K562 (cell line): ENCODE measurements around the gene CS. TPM values are rescaled to one million over a fixed set of nuclear protein-coding genes. Genes with fewer than 3 reads are reported as not detected.

Experiments used
- ARID3A ChIP-seq: IDR thresholded peaks from 2 replicates; pipeline ENCODE4 v1.6.1; 2012; ENCODE audit warnings: low read depth, low read length, improper control_type of control experiment, borderline replicate concordance
- ATF1 ChIP-seq, 2 experiments: fragments of 450-650 bp in 1 of 2; IDR thresholded peaks; 2 replicates each; pipeline ENCODE4 v1.6.1; 2016; ENCODE audit warnings: missing compliant biosample characterization in 1 of 2, missing genetic modification characterization in 1 of 2
- CBFA2T3 ChIP-seq: fragments of 450-650 bp; IDR thresholded peaks from 2 replicates; pipeline ENCODE4 v1.6.1; 2017
- CBX8 ChIP-seq: fragments of 200-600 bp; sonication (generic); IDR thresholded peaks from 2 replicates; pipeline ENCODE4 v1.6.1; 2012; ENCODE audit warnings: borderline replicate concordance, mixed run types, low read depth, mild to moderate bottlenecking, moderate library complexity, mixed read lengths, low read length, control low read depth, inconsistent platforms; ENCODE audit not compliant: poor library complexity, severe bottlenecking; ENCODE audit errors: extremely low read depth
- CHD1 ChIP-seq: fragments of 200-600 bp; sonication (generic); IDR thresholded peaks from one replicate; pipeline ENCODE4 v1.6.1; 2012; ENCODE audit warnings: mild to moderate bottlenecking, moderate library complexity, low read length, inconsistent platforms
- CHD4 ChIP-seq: fragments of 200-600 bp; sonication (generic); IDR thresholded peaks from 3 replicates; pipeline ENCODE4 v1.6.1; 2012; ENCODE audit warnings: low read depth, mild to moderate bottlenecking, mixed read lengths, low read length, inconsistent platforms; ENCODE audit not compliant: insufficient read depth, insufficient replicate concordance, poor library complexity, severe bottlenecking
- DLX4 ChIP-seq: fragments of 250-450 bp; sonication (Bioruptor Pico); IDR thresholded peaks from 2 replicates; pipeline ENCODE4 v1.6.1; 2021; ENCODE audit warnings: mild to moderate bottlenecking
- HDAC8 ChIP-seq: fragments of 450-650 bp; IDR thresholded peaks from 2 replicates; pipeline ENCODE4 v1.6.1; 2016; ENCODE audit warnings: mild to moderate bottlenecking, missing genetic modification characterization, moderate library complexity, missing compliant biosample characterization
- L3MBTL2 ChIP-seq: fragments of 450-650 bp; IDR thresholded peaks from 2 replicates; pipeline ENCODE4 v1.6.1; 2016; ENCODE audit warnings: mild to moderate bottlenecking, moderate library complexity
- NR3C1 ChIP-seq: sonication (generic); formaldehyde crosslinking; IDR thresholded peaks from 2 replicates; pipeline ENCODE4 v1.8.1; 2022; ENCODE audit warnings: missing genetic modification reagents
- RCOR1 ChIP-seq, 2 experiments: IDR thresholded peaks; 2 replicates each; pipeline ENCODE4 v1.6.1; 2012; ENCODE audit warnings: low read depth in 2 of 2, low read length in 2 of 2, borderline replicate concordance in 1 of 2, improper control_type of control experiment in 1 of 2
- TCF7L2 ChIP-seq: fragments of 150-350 bp; IDR thresholded peaks from 2 replicates; pipeline ENCODE4 v1.6.1; 2016; ENCODE audit warnings: low read depth, mild to moderate bottlenecking, low read length, moderate library complexity
- THRB ChIP-seq: fragments of 450-650 bp; formaldehyde crosslinking; conservative IDR thresholded peaks from 2 replicates; pipeline ENCODE4 v1.4.0; 2022; ENCODE audit warnings: mild to moderate bottlenecking, missing genetic modification characterization
- ZNF224 ChIP-seq: sonication (generic); formaldehyde crosslinking; IDR thresholded peaks from 2 replicates; pipeline ENCODE4 v1.8.0; 2022; ENCODE audit warnings: mild to moderate bottlenecking, missing genetic modification reagents
- ZNF644 ChIP-seq: fragments of 200-800 bp; sonication (Bioruptor generic); IDR thresholded peaks from 2 replicates; pipeline ENCODE4 v1.6.1; 2016; ENCODE audit warnings: low read depth, missing genetic modification characterization, missing compliant biosample characterization
- ZNF76 ChIP-seq: fragments of 250-450 bp; sonication (Bioruptor Pico); IDR thresholded peaks from 2 replicates; pipeline ENCODE4 v1.4.0; 2020; ENCODE audit warnings: mild to moderate bottlenecking, moderate library complexity, borderline replicate concordance
- polyA plus RNA-seq, 8 experiments: library from polyadenylated mRNA; depleted of rRNA in 4 of 8; stranded (reverse) in 5 of 8; unstranded in 3 of 8; fragments of >200 nt; fragmentation: Nextera tagmentation in 2 of 8; fragmentation: Illumina TruSeq in 1 of 8; extraction: Ambion mirVana in 2 of 8; extraction: Trizol in 1 of 8; gene quantifications; 2 replicates each; pipeline versions ENCODE4 v1.2.1 to v1.2.3, GENCODE V29; 2011 to 2014; ENCODE audit warnings: inconsistent platforms in 1 of 8, missing spikeins in 1 of 8
- total RNA-seq, 7 experiments: library from RNA; depleted of rRNA in 6 of 7; stranded (reverse); fragments of >200 nt in 6 of 7; fragmentation: Illumina TruSeq in 2 of 7; extraction: Trizol in 2 of 7; gene quantifications; 2 replicates each; pipeline versions ENCODE4 v1.2.1 to v1.2.3, GENCODE V29; 2011 to 2021; ENCODE audit warnings: low replicate concordance in 1 of 7
- TF ChIP-seq, protein P1 (sequence below): fragments of 250-450 bp; sonication (Bioruptor Pico); IDR thresholded peaks from 2 replicates; pipeline ENCODE4 v1.8.0; 2022; ENCODE audit warnings: moderate library complexity, mild to moderate bottlenecking, inconsistent platforms
- TF ChIP-seq, protein P2 (sequence below): sonication (generic); formaldehyde crosslinking; IDR thresholded peaks from 2 replicates; pipeline ENCODE4 v1.8.0; 2022; ENCODE audit warnings: mild to moderate bottlenecking, missing genetic modification reagents

Gene CS
- total and polyA plus RNA-seq, 9 of the 15 experiments (the other 6 are each of a cell fraction or from before 2014, with no cell fraction given): 99.9 to 390 (median 149) TPM

GRCh38 chr12:56266693-56267442 lies 33.3 kb downstream of the CS start, which contains the start of gene COQ10A (continued):
- TF ChIP-seq ARID3A: no peak
- no peak for TF ChIP-seq NR3C1 (CRISPR knock-in tag)
- peak; percentile 72 for TF ChIP-seq L3MBTL2
- TF ChIP-seq CBFA2T3: no peak
- no peak for TF ChIP-seq CBX8
- no peak for TF ChIP-seq THRB
- TF ChIP-seq, protein P1, sequence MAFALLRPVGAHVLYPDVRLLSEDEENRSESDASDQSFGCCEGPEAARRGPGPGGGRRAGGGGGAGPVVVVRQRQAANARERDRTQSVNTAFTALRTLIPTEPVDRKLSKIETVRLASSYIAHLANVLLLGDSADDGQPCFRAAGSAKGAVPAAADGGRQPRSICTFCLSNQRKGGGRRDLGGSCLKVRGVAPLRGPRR (CRISPR knock-in tag): no peak
- TF ChIP-seq ZNF644 (tag): no peak
- no peak for TF ChIP-seq CHD4
- TF ChIP-seq ZNF76 (CRISPR knock-in tag): 0 out of 2 replicates have a peak, but pooled peaks have one; percentile 20
- no peak for TF ChIP-seq DLX4
- no peak for TF ChIP-seq TCF7L2
- TF ChIP-seq RCOR1 (IDR thresholded peaks at IDR 0.05; ENCODE audit: borderline replicate concordance in 1 of 2, low read depth in 2 of 2, low read length in 2 of 2): peak in 1 of 2 experiments; percentile 79; a peak in 1 of 4 replicates
- TF ChIP-seq, protein P2, sequence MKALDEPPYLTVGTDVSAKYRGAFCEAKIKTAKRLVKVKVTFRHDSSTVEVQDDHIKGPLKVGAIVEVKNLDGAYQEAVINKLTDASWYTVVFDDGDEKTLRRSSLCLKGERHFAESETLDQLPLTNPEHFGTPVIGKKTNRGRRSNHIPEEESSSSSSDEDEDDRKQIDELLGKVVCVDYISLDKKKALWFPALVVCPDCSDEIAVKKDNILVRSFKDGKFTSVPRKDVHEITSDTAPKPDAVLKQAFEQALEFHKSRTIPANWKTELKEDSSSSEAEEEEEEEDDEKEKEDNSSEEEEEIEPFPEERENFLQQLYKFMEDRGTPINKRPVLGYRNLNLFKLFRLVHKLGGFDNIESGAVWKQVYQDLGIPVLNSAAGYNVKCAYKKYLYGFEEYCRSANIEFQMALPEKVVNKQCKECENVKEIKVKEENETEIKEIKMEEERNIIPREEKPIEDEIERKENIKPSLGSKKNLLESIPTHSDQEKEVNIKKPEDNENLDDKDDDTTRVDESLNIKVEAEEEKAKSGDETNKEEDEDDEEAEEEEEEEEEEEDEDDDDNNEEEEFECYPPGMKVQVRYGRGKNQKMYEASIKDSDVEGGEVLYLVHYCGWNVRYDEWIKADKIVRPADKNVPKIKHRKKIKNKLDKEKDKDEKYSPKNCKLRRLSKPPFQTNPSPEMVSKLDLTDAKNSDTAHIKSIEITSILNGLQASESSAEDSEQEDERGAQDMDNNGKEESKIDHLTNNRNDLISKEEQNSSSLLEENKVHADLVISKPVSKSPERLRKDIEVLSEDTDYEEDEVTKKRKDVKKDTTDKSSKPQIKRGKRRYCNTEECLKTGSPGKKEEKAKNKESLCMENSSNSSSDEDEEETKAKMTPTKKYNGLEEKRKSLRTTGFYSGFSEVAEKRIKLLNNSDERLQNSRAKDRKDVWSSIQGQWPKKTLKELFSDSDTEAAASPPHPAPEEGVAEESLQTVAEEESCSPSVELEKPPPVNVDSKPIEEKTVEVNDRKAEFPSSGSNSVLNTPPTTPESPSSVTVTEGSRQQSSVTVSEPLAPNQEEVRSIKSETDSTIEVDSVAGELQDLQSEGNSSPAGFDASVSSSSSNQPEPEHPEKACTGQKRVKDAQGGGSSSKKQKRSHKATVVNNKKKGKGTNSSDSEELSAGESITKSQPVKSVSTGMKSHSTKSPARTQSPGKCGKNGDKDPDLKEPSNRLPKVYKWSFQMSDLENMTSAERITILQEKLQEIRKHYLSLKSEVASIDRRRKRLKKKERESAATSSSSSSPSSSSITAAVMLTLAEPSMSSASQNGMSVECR (CRISPR knock-in tag): peak; percentile 91
- no peak for TF ChIP-seq HDAC8 (tag)
- no peak for TF ChIP-seq ZNF224 (CRISPR knock-in tag)
- TF ChIP-seq ATF1 (CRISPR knock-in tag; IDR thresholded peaks at IDR 0.05): peak; percentile 8; the same call in 1 of the 2 replicates
- peak; percentile 94 for TF ChIP-seq ATF1 (tag; IDR thresholded peaks at IDR 0.05)
- TF ChIP-seq CHD1: peak; percentile 36
